Lower lobe of right lung (tissue), 2 donors: ENCODE measurements around the gene PLEKHG7. TPM values are rescaled to one million over a fixed set of nuclear protein-coding genes. Genes with fewer than 3 reads are reported as not detected.
"Not testable (repeated sequence)": the region's sequence is repeated elsewhere in the genome, so short reads cannot be mapped to it uniquely, and the experiment has no call there.

Source experiments
- ATAC-seq, 2 donors: fragments of 200-7000 bp; cut with Tn5 transposase; one replicate each; pipeline ENCODE4 v1.9.1; 2020 to 2022; ENCODE audit warnings: mild to moderate bottlenecking in 2 of 2, moderate library complexity in 2 of 2
- DNase-seq: peaks from one replicate; pipeline ENCODE4 v3.0.0-alpha.2; 2020
- H3K27ac ChIP-seq: fragments of 200-600 bp; one replicate; pipeline ENCODE4 v1.8.0; 2022
- H3K27me3 ChIP-seq: fragments of 200-600 bp; one replicate; pipeline ENCODE4 v1.8.0; 2022; ENCODE audit warnings: low read depth
- H3K36me3 ChIP-seq: fragments of 200-600 bp; one replicate; pipeline ENCODE4 v1.8.0; 2022; ENCODE audit warnings: mild to moderate bottlenecking
- H3K4me1 ChIP-seq: fragments of 200-600 bp; one replicate; pipeline ENCODE4 v1.8.0; 2022
- H3K4me3 ChIP-seq: fragments of 200-600 bp; one replicate; pipeline ENCODE4 v1.8.0; 2022; ENCODE audit warnings: mild to moderate bottlenecking
- H3K9me3 ChIP-seq: fragments of 200-600 bp; one replicate; pipeline ENCODE4 v1.8.0; 2022
- CTCF ChIP-seq: fragments of 200-600 bp; IDR thresholded peaks from one replicate; pipeline ENCODE4 v1.8.0; 2022; ENCODE audit warnings: antibody characterized with exemption, mild to moderate bottlenecking
- intact Hi-C: fragments of 100-400 bp; cut with DNase I; formaldehyde crosslinking; loops from one replicate; pipeline ENCODE4 v1.11.0; 2022
- total RNA-seq: library from RNA; stranded (reverse); fragmentation: NEBNext Ultra II Directional; extraction: Animal tissue kit (Norgen Biotek cat#: 25700); gene quantifications from one replicate; pipeline ENCODE4 v1.2.1, GENCODE V29; 2021
- donor health status: DM: no; HTN: yes; CAD: no; lungs with severe emphysema.

Gene PLEKHG7
- total RNA-seq, 1 donor from 2014 or later = 1.6 TPM

GRCh38 chr12:92661269-92661668 lies 41.5 kb upstream of the PLEKHG7 start:
- intact Hi-C loops = no loop called here

GRCh38 chr12:92665496-92665895 lies 37.3 kb upstream of the PLEKHG7 start:
- intact Hi-C loops = no loop called here
- TF ChIP-seq CTCF = no peak
- Histone ChIP-seq H3K4me1 (no peaks in the 10 kb centered on the region), H3K4me3 (no peak overlapping the region), H3K36me3 (no peaks in the 10 kb centered on the region), H3K27ac (no peak overlapping the region), H3K9me3 (no peaks in the 10 kb centered on the region), H3K27me3 (no peaks in the 10 kb centered on the region)
- ATAC-seq (no peak), DNase-seq (no peak)

More at GRCh38 chr12:92661269-92661668, 41.5 kb upstream of the PLEKHG7 start:
- no peak for DNase-seq
- no peak for ATAC-seq
- Histone ChIP-seq H3K27me3 (no peaks in the 10 kb centered on the region), H3K9me3 (no peaks in the 10 kb centered on the region), H3K4me1 (no peaks in the 10 kb centered on the region), H3K4me3 (no peak overlapping the region), H3K27ac (no peak overlapping the region), H3K36me3 (no peaks in the 10 kb centered on the region)
- no peak for TF ChIP-seq CTCF

GRCh38 chr12:92668739-92669138 lies 34.0 kb upstream of the PLEKHG7 start:
- Histone ChIP-seq H3K36me3 (no peaks in the 10 kb centered on the region), H3K4me1 (no peaks in the 10 kb centered on the region), H3K27ac (no peak overlapping the region), H3K4me3 (no peak overlapping the region), H3K9me3 (no peaks in the 10 kb centered on the region), H3K27me3 (no peaks in the 10 kb centered on the region)
- TF ChIP-seq CTCF = no peak
- intact Hi-C loops = no loop called here
- DNase-seq (no peak), ATAC-seq (no peak)

GRCh38 chr12:92671524-92671923 lies 31.3 kb upstream of the PLEKHG7 start:
- H3K27ac ChIP-seq, intact Hi-C loops, H3K4me1 ChIP-seq, H3K9me3 ChIP-seq, H3K36me3 ChIP-seq, H3K27me3 ChIP-seq, H3K4me3 ChIP-seq, DNase-seq, ATAC-seq: not testable (repeated sequence)

GRCh38 chr12:92673756-92674155 lies 29.0 kb upstream of the PLEKHG7 start:
- Histone ChIP-seq H3K27me3 (no peaks in the 10 kb centered on the region), H3K36me3 (no peaks in the 10 kb centered on the region), H3K27ac (no peak overlapping the region), H3K9me3 (no peaks in the 10 kb centered on the region), H3K4me3 (no peak overlapping the region), H3K4me1 (no peaks in the 10 kb centered on the region)
- intact Hi-C loops = no loop called here
- ATAC-seq = no peak
- no peak for DNase-seq
- TF ChIP-seq CTCF = no peak

- Histone ChIP-seq H3K4me3 (no peak overlapping the region), H3K4me1 (no peaks in the 10 kb centered on the region), H3K27me3 (no peaks in the 10 kb centered on the region), H3K27ac (no peak overlapping the region), H3K36me3 (no peaks in the 10 kb centered on the region), H3K9me3 (no peaks in the 10 kb centered on the region)
- no peak for TF ChIP-seq CTCF
- DNase-seq (no peak), ATAC-seq (no peak)
- intact Hi-C loops = no loop called here
Observed at GRCh38 chr12:92674500-92674899, 28.3 kb upstream of the PLEKHG7 start.
